Small intestine (tissue), 16 donors: ENCODE measurements around the gene TSC2. TPM values are rescaled to one million over a fixed set of nuclear protein-coding genes. Genes with fewer than 3 reads are reported as not detected.

Experiments used
- DNase-seq, 2 donors: peaks; one replicate each; pipeline versions ENCODE4 v3.0.0 to v3.0.0-alpha.2; 2013
- FAIRE-seq: peaks from 2 replicates; lab custom pipeline; 2012; peaks lifted over from hg19 to GRCh38; lab: Jason Lieb, UNC
- H3K27ac ChIP-seq, 3 donors: one replicate each; pipeline ENCODE4 v1.5.1; 2013; ENCODE audit warnings: low read length in 2 of 3, mild to moderate bottlenecking in 2 of 3, control low read depth in 1 of 3, inconsistent platforms in 1 of 3, low read depth in 1 of 3, moderate library complexity in 1 of 3
- H3K27me3 ChIP-seq, 3 donors: one replicate each; pipeline ENCODE4 v1.6.1; 2013; ENCODE audit warnings: low read length in 3 of 3, inconsistent platforms in 1 of 3; ENCODE audit not compliant: control insufficient read depth in 3 of 3, insufficient read depth in 3 of 3
- H3K36me3 ChIP-seq, 3 donors: one replicate each; pipeline ENCODE4 v1.6.1; 2013; ENCODE audit warnings: low read length in 3 of 3, inconsistent platforms in 1 of 3, low read depth in 1 of 3, mild to moderate bottlenecking in 1 of 3, moderate library complexity in 1 of 3; ENCODE audit not compliant: control insufficient read depth in 3 of 3, insufficient read depth in 2 of 3
- H3K4me1 ChIP-seq, 3 donors: one replicate each; pipeline ENCODE4 v1.6.1; 2013; ENCODE audit warnings: low read length in 2 of 3, inconsistent platforms in 1 of 3, low read depth in 1 of 3, mild to moderate bottlenecking in 1 of 3, moderate library complexity in 1 of 3; ENCODE audit not compliant: control insufficient read depth in 3 of 3, insufficient read depth in 2 of 3
- H3K4me3 ChIP-seq, 3 donors: one replicate each; pipeline ENCODE4 v1.5.1; 2013; ENCODE audit warnings: low read length in 3 of 3, control low read depth in 1 of 3, inconsistent platforms in 1 of 3, low read depth in 1 of 3, mild to moderate bottlenecking in 1 of 3, moderate library complexity in 1 of 3
- H3K9me3 ChIP-seq, 2 donors: one replicate each; pipeline ENCODE4 v1.6.1; 2013; ENCODE audit warnings: low read depth in 1 of 2, low read length in 1 of 2; ENCODE audit not compliant: control insufficient read depth in 2 of 2, insufficient read depth in 1 of 2
- WGBS, 3 donors: extraction: QIAGEN DNeasy Blood & Tissue Kit; methylation state at CpG; one replicate each; pipeline ENCODE4 v1.1.7; 2013; 5-methylcytosine and 5-hydroxymethylcytosine counted together
- long read RNA-seq, 10 donors: transcript quantifications; one replicate each; lab custom pipeline, GENCODE V29; 2026
- polyA plus RNA-seq, 4 donors: library from polyadenylated mRNA; stranded (reverse) in 3 of 4; unstranded in 1 of 4; fragments of 200-250 nt in 3 of 4; fragments of 120-200 nt in 1 of 4; gene quantifications; one replicate each; pipeline versions ENCODE4 v1.2.1 to v1.2.3, GENCODE V29; 2013
- donor health status: healthy with polysubstance abuse.
- donor health status: control.
- donor health status: control.
- donor health status: Bipolar disorder and iron deficiency.
- donor health status: healthy.

TSC2 gene
- 10 to 100 TPM; 35.1 to 75.9 (median 60.1) TPM for polyA plus RNA-seq
- long read RNA-seq, donor 1 = 0 reads
- long read RNA-seq, donor 2, partial matches to known transcripts = 0 of 2 reads
- long read RNA-seq, donor 2, other reads (novel, unspliced or antisense) = 0 of 2 reads
- long read RNA-seq, donor 3, partial matches to known transcripts = 0 of 2 reads
- long read RNA-seq, donor 3, other reads (novel, unspliced or antisense) = 0 of 2 reads
- long read RNA-seq, donor 4 = 0 reads
- long read RNA-seq, donor 5 = 0 reads
- long read RNA-seq, donor 6, partial matches to known transcripts = 0 of 2 reads
- long read RNA-seq, donor 6, other reads (novel, unspliced or antisense) = 0 of 2 reads
- long read RNA-seq, donor 7, full-length matches to known transcripts = 4 of 4 reads
- long read RNA-seq, donor 7, partial matches to known transcripts = 0 of 4 reads
- long read RNA-seq, donor 7, other reads (novel, unspliced or antisense) = 0 of 4 reads
- long read RNA-seq, donor 8, partial matches to known transcripts = 0 of 1 reads
- long read RNA-seq, donor 8, other reads (novel, unspliced or antisense) = 0 of 1 reads
- long read RNA-seq, donor 9, partial matches to known transcripts = 0 of 1 reads
- long read RNA-seq, donor 9, other reads (novel, unspliced or antisense) = 0 of 1 reads
- long read RNA-seq, donor 10, partial matches to known transcripts = 6 of 9 reads
- long read RNA-seq, donor 10, other reads (novel, unspliced or antisense) = 0 of 9 reads

DNA sequence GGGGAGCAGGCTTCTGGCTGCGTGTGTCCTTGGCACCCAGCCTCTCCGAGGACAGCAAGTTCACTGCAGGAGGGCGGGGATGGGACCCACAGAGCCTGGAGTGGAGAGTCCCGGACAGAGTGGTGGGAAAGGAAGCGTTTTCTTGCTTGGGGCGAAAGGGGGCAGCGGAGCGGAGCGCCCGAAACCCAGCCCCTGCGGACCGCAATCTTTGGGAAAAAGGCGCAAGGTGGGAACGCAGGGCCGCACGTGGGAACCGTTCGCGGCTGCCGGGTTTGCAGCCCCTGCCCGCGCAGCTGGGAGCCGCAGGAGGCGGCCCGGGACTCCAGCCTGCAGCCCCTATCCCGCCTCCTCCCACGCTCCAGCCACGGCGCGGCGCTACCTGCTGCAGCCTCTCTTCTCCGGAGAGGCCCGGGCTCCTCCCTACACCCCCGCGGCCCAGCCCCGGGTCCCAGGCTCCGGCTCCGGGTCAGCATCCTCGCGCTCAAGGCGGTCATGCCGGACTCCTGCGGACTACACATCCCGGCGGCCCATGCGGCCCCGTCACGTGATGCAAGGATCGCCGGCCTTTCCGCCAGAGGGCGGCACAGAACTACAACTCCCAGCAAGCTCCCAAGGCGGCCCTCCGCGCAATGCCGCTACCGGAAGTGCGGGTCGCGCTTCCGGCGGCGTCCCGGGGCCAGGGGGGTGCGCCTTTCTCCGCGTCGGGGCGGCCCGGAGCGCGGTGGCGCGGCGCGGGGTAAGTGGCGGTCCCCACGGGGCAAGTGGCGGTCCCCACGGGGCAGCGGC lies at the start of gene TSC2, which contains the start of gene NTHL1:
TSC2 (plus strand) TSS at position 656 of the 786 bp plus-strand sequence. CDS start 631 bp downstream, outside the sequence.
NTHL1 (minus strand) TSS at position 505 of the 786 bp plus-strand sequence; CDS start at position 494, 11 bp downstream.
- Histone ChIP-seq H3K27me3 (no peaks in the 10 kb centered on the region), H3K27ac (peak within 1 kb of the TSS; percentile 27 to 61 (median 47)), H3K4me1 (peaks cover 0 to 12% (median 0%) of the 10 kb centered on the region in 3 donors), H3K9me3 (no peaks in the 10 kb centered on the region), H3K4me3 (peak within 1 kb of the TSS; percentile 74 to 91 (median 87)), H3K36me3 (peaks cover 0 to 59% (median 0%) of the 10 kb centered on the region in 3 donors)
- FAIRE-seq (no peak), DNase-seq (peak; percentile 94 to 99)
- 0 to 1% (median 1%) methylated on average over 50 to 81 of the region's 81 CpGs for WGBS, 3 donors

DNA sequence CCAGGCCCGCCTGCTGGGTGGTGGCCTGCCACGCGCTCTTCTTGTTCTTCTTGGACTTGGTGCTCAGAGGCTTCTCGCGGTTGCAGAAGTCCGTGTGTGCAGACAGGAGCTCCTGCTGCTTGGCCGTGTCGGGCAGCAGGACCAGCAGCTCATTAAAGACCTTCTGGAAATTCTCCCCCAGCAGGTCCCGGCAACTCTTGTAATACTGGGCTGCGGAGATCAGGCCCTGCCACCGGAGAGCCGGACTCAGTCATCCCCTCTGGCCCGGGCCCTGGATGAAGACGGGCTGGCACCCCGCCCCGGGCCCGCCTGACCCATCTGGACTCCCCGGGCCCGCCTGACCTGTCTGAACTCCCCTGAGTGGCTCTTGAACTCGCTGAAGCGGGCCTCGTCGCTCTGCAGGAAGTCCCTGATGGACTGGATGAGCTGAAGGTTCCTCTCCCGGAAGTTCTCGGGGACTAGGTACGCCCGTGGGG lies 49.4 kb upstream of the TSC2 start:
- FAIRE-seq (no peak), DNase-seq (no peak)
- H3K27ac ChIP-seq = peak overlapping the region in 1 of 3 donors; percentile 37
- no peaks in the 10 kb centered on the region for H3K9me3 ChIP-seq
- WGBS, 3 donors = 91 to 95% (median 94%) methylated on average over 26 to 27 of the region's 27 CpGs
- no peaks in the 10 kb centered on the region for H3K4me1 ChIP-seq
- no peaks in the 10 kb centered on the region for H3K27me3 ChIP-seq
- peaks cover 13 to 76% (median 28%) of the 10 kb centered on the region in 3 donors for H3K36me3 ChIP-seq
- no peak overlapping the region for H3K4me3 ChIP-seq

DNA sequence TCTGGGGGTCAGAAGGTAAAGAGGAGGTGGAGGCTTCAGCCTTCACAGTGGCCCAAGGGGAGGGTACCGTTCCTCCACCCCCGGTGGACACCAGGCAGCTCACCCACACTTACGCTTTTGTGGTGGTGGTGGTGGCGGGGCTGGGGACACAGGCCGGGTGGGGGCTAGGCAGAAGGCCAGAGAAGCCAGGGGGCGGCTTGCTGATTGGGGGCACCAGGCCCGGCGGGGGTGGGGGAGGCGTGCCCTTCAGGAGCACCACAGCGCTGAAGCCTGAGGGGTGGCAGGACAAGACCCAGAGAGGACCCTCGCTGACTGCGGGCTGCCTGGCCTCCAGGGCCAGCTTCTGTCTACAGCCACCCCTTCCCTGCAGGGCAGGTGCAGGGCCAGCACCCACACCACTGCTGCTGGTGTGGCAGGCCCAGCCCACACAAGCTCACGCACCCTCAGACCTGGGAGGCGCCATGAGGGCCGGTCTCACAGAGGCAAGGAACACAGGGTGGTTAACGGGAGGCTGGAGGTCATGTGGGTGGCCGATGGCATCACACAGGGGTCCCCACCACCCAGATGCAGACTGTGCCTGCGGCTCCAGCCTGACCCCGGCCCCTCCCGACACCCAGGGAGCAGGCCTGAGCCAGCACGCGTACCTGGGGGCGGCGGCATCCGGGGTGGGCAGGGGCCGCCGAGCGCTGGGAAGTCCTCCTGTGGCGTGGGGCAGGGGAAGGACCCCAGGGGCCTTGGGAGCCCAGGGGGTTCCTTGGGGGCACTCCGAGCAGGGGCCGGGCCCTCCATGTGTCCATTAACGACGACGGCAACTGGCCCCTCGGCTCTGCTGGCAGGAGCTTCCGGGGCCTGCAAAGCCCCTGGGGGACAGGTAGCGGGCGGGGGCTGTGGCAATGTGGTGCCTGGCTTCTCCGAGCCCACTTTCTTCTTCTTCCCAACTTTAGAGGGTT lies 48.7 kb upstream of the TSC2 start:
- no peak overlapping the region for H3K4me3 ChIP-seq
- FAIRE-seq = no peak
- 94 to 95% (median 95%) methylated on average over 32 to 39 of the region's 39 CpGs for WGBS, 3 donors
- H3K4me1 ChIP-seq = peaks cover 0 to 6% (median 1%) of the 10 kb centered on the region in 3 donors
- no peak overlapping the region for H3K27ac ChIP-seq
- no peaks in the 10 kb centered on the region for H3K27me3 ChIP-seq
- H3K36me3 ChIP-seq = peaks cover 13 to 78% (median 28%) of the 10 kb centered on the region in 3 donors
- no peaks in the 10 kb centered on the region for H3K9me3 ChIP-seq
- DNase-seq = no peak

DNA sequence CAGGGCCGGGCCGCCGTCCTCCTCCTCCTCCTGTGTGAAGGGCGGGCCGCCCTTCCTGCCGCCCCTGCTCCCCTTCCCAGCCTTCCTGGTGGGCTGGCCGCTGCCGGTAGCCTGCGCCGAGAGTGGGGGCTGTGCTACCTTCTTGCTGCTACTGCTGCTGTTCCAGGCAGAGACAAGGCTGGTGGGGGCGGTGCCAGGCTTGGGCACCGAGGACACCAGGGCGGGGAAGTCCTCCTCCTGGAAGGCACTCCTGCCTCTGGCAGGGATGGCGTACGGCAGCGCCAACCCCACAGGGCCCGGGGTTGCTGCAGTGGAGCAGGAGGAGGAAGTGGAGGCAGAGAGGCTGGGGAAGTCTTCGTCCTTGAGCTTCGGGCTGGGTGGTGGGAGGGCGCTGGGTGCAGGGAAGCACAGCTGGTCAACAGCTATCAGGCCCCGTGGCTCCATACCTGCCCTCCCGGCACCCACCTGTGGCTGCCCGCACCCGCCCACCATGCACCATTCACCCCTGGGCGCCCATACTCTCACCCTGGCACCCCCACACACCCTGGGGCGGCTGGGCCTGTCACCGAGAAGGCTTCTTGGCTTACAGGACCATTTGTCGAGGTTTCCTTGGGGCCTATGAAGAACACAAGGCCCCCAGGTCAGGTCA lies 47.8 kb upstream of the TSC2 start:
- no peaks in the 10 kb centered on the region for H3K9me3 ChIP-seq
- FAIRE-seq = no peak
- H3K27ac ChIP-seq = no peak overlapping the region
- no peaks in the 10 kb centered on the region for H3K27me3 ChIP-seq
- no peak for DNase-seq
- 85 to 91% (median 89%) methylated on average over 25 to 28 of the region's 28 CpGs for WGBS, 3 donors
- H3K4me3 ChIP-seq = no peak overlapping the region
- H3K36me3 ChIP-seq = peaks cover 13 to 85% (median 28%) of the 10 kb centered on the region in 3 donors
- peaks cover 0 to 10% (median 4%) of the 10 kb centered on the region in 3 donors for H3K4me1 ChIP-seq

DNA sequence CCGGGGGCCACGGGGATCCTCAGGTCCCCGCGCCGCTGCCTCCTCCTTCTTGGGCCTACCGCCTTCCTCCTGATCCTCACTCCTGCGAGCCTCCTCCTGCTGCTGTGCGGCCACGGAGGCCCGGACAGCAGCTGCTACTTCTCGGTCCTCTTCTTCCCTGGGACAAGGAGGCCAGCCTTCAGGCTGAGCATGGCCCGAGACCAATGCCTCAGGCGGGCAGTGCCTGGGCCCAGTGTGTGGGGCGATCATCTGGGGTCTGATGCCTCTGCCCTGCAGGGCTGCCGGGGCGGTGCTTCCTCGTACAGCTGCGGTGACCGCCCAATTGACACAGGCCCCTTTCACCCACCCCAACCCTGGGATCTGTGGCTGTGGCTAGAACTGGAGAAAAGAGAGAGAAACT lies 46.8 kb upstream of the TSC2 start:
- H3K36me3 ChIP-seq = peaks cover 10 to 89% (median 28%) of the 10 kb centered on the region in 3 donors

DNA sequence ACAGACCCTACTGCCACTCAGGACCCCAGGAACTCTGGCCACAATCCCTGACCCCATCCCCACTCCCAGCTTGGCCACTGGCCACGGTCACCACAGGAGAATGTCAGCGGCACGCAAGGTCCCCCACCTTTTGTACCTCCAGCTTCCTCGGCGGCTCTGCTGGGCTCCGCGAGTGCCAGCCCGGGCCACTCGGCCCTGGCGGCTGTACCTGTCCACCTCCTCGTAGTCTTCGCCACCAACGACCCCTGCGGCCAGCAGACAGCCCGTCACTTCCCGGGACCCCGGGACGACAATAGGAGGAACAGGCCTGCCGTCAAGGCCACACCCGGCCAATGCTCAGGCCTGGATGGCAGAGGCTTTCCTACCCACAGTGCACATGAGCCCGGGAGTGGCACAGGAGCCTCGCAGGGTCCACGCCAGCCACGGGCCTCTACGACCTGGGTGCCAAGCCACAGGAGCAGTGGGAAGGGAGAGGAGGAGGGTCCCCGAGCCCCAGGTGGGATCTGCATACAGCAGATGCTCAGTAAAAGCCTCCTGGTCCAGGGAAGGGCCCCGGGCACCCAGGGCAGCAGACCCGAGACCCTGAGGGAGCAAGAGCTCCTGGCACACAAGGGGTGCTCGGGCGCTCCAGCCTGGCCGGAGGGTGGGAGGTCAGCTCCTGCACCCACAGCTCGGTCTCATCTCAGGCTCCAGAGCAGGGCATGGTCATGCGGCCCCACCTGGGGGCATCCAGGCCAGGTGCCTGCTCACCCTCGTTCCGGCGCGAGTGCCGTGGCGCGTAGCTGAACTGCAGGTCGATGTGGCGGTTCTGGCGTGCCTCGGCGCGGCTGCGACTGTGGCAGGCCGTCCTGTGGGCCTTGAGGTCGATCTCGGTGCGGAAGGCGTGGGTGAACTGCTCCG lies 46.1 kb upstream of the TSC2 start:
- peaks cover 10 to 91% (median 28%) of the 10 kb centered on the region in 3 donors for H3K36me3 ChIP-seq
- H3K4me3 ChIP-seq = no peak overlapping the region
- H3K9me3 ChIP-seq = no peaks in the 10 kb centered on the region
- H3K27ac ChIP-seq = no peak overlapping the region
- peaks cover 0 to 11% (median 4%) of the 10 kb centered on the region in 3 donors for H3K4me1 ChIP-seq
- WGBS, 3 donors = 96 to 97% (median 96%) methylated on average over 51 to 53 of the region's 53 CpGs
- DNase-seq (no peak), FAIRE-seq (no peak)
- no peaks in the 10 kb centered on the region for H3K27me3 ChIP-seq

More for the DNA sequence above, 46.8 kb upstream of the TSC2 start:
- DNase-seq (no peak), FAIRE-seq (no peak)
- Histone ChIP-seq H3K4me3 (no peak overlapping the region), H3K27me3 (no peaks in the 10 kb centered on the region), H3K4me1 (peaks cover 0 to 10% (median 4%) of the 10 kb centered on the region in 3 donors), H3K27ac (no peak overlapping the region), H3K9me3 (no peaks in the 10 kb centered on the region)
- WGBS, 3 donors = 95 to 97% (median 96%) methylated on average over 19 of the region's 19 CpGs
